A673 (cell line): ENCODE results near the gene PXDN. TPM values are rescaled to one million over a fixed set of nuclear protein-coding genes. Genes with fewer than 3 reads are reported as not detected.
A peak's percentile ranks its signal among the peaks of the same experiment; 100 is the strongest.

ENCODE experiments used
- BruUV-seq: library from RNA; stranded (reverse); fragments of 400-500 nt; replicated peaks from 2 replicates; lab custom pipeline; 2021; lab: Mats Ljungman, UMichigan
- CTCF ChIA-PET: fragments of 300-600 bp; sonication (Branson Sonifier 250); formaldehyde crosslinking; loops from one replicate; lab custom pipeline; 2022; ENCODE audit warnings: antibody characterized with exemption; lab: Charles Lee
- POLR2A ChIA-PET: fragments of 300-600 bp; sonication (Branson Sonifier 250); formaldehyde crosslinking; loops from one replicate; lab custom pipeline; 2022; ENCODE audit warnings: antibody characterized with exemption; ENCODE audit not compliant: low non-redundant PET; lab: Charles Lee
- DNase-seq: peaks from one replicate; pipeline ENCODE4 v3.0.0-alpha.2; 2015; ENCODE audit warnings: low spot score
- H3K27ac ChIP-seq: fragments of 200-600 bp; sonication (generic); 2 replicates; pipeline ENCODE4 v1.5.1; 2016; ENCODE audit warnings: mixed run types, low read depth, mild to moderate bottlenecking, mixed read lengths, antibody characterized with exemption, low read length; ENCODE audit not compliant: poor library complexity, severe bottlenecking
- H3K27me3 ChIP-seq: fragments of 200-600 bp; sonication (generic); replicated peaks from 2 replicates; pipeline ENCODE4 v1.6.1; 2017; ENCODE audit warnings: mixed run types, low read depth, mild to moderate bottlenecking, mixed read lengths, antibody characterized with exemption, low read length; ENCODE audit not compliant: insufficient read depth, poor library complexity
- H3K36me3 ChIP-seq: fragments of 200-600 bp; sonication (generic); 2 replicates; pipeline ENCODE4 v1.6.1; 2016; ENCODE audit warnings: mixed run types, mild to moderate bottlenecking, mixed read lengths, antibody characterized with exemption, low read length; ENCODE audit not compliant: insufficient read depth, poor library complexity, severe bottlenecking
- H3K4me1 ChIP-seq: fragments of 200-600 bp; sonication (generic); 2 replicates; pipeline ENCODE4 v1.6.1; 2017; ENCODE audit warnings: mixed run types, mild to moderate bottlenecking, mixed read lengths, antibody characterized with exemption, low read length; ENCODE audit not compliant: insufficient read depth, poor library complexity, severe bottlenecking
- H3K4me3 ChIP-seq: fragments of 200-600 bp; sonication (generic); 2 replicates; pipeline ENCODE4 v1.5.1; 2016; ENCODE audit warnings: low read depth, mixed run types, mild to moderate bottlenecking, mixed read lengths, low read length; ENCODE audit not compliant: poor library complexity, severe bottlenecking
- H3K9me3 ChIP-seq: fragments of 200-600 bp; sonication (generic); 2 replicates; pipeline ENCODE4 v1.6.1; 2016; ENCODE audit warnings: mixed run types, low read depth, mild to moderate bottlenecking, mixed read lengths, antibody characterized with exemption, low read length; ENCODE audit not compliant: poor library complexity, severe bottlenecking
- EZH2 ChIP-seq: fragments of 200-600 bp; sonication (generic); IDR thresholded peaks from 2 replicates; pipeline ENCODE4 v1.6.1; 2017; ENCODE audit warnings: borderline replicate concordance, low read depth, mild to moderate bottlenecking, mixed read lengths, antibody characterized with exemption, low read length; ENCODE audit not compliant: poor library complexity, severe bottlenecking
- intact Hi-C: fragments of 100-400 bp; cut with micrococcal nuclease; formaldehyde crosslinking; loops from one replicate; pipeline ENCODE4 v1.10.0; 2022; ENCODE audit not compliant: unreplicated experiment
- total RNA-seq: library from RNA; stranded (reverse); gene quantifications from 2 replicates; pipeline ENCODE4 v1.2.3, GENCODE V29; 2021
- TF ChIP-seq, protein P1 (sequence below): fragments of 300-800, 200-600 bp; sonication (generic); conservative IDR thresholded peaks from 2 replicates; pipeline ENCODE4 v1.5.1; 2017; ENCODE audit warnings: low read depth, mild to moderate bottlenecking, antibody characterized with exemption, low read length, moderate library complexity, mixed read lengths

Gene PXDN
- total RNA-seq, 1 experiment from 2014 or later, result 162 TPM

DNA sequence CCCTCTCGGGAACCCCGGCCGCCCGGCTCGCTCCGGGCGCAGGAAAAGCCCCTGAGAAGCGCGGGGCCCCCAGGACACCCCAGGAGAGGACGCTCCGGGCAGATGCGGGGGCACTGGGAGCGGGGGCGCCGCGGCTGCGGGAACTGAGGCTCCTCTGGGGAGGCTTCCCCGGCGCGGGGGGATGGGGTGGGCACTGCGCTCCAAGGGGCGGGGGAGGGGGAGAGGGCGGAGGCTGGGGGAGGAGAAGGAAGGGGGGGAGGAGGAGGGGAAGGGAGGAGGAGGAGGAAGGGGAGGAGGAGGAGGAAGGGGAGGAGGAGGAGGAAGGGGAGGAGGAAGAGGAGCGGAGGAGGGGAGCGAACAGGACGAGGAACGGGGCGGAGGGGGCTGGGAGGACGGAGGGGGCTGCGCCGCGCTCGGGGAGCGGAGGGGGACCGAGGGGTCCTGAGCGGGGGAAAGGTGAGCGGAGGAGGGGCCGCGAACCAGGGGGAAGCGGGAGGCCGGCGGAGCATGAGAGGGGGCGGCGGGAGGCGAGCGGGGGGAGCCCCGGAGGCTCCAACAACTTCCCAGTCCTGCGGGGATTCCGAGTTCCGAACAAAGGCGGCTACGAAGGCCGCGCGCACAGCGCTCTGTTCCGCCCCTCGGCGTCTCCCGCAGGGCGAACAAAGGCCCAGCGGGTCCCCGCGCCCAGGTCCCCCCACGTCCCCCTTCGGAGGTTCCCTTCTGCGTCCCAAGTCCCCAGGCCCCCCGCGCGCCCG, 742 bp downstream of the PXDN start:
- H3K4me3 ChIP-seq, result peak overlapping the region; percentile 95
- H3K36me3 ChIP-seq, result peaks cover 4% of the 10 kb centered on the region
- peak overlapping the region; percentile 87 for H3K27ac ChIP-seq
- ChIA-PET POLR2A (no interaction called here), CTCF (no interaction called here)
- DNase-seq, result peak; percentile 74
- H3K9me3 ChIP-seq, result no peaks in the 10 kb centered on the region
- H3K4me1 ChIP-seq, result peaks cover 30% of the 10 kb centered on the region
- TF ChIP-seq EZH2, result no peak
- TF ChIP-seq, protein P1, sequence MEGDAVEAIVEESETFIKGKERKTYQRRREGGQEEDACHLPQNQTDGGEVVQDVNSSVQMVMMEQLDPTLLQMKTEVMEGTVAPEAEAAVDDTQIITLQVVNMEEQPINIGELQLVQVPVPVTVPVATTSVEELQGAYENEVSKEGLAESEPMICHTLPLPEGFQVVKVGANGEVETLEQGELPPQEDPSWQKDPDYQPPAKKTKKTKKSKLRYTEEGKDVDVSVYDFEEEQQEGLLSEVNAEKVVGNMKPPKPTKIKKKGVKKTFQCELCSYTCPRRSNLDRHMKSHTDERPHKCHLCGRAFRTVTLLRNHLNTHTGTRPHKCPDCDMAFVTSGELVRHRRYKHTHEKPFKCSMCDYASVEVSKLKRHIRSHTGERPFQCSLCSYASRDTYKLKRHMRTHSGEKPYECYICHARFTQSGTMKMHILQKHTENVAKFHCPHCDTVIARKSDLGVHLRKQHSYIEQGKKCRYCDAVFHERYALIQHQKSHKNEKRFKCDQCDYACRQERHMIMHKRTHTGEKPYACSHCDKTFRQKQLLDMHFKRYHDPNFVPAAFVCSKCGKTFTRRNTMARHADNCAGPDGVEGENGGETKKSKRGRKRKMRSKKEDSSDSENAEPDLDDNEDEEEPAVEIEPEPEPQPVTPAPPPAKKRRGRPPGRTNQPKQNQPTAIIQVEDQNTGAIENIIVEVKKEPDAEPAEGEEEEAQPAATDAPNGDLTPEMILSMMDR, result no peak
- intact Hi-C loops, result loop anchor here (2.0 to 5.0 kb wide), 2 partner anchors 36 to 151 kb away; no protein-coding TSS in a partner anchor
- no TSS peak for BruUV-seq
- no peaks in the 10 kb centered on the region for H3K27me3 ChIP-seq

DNA sequence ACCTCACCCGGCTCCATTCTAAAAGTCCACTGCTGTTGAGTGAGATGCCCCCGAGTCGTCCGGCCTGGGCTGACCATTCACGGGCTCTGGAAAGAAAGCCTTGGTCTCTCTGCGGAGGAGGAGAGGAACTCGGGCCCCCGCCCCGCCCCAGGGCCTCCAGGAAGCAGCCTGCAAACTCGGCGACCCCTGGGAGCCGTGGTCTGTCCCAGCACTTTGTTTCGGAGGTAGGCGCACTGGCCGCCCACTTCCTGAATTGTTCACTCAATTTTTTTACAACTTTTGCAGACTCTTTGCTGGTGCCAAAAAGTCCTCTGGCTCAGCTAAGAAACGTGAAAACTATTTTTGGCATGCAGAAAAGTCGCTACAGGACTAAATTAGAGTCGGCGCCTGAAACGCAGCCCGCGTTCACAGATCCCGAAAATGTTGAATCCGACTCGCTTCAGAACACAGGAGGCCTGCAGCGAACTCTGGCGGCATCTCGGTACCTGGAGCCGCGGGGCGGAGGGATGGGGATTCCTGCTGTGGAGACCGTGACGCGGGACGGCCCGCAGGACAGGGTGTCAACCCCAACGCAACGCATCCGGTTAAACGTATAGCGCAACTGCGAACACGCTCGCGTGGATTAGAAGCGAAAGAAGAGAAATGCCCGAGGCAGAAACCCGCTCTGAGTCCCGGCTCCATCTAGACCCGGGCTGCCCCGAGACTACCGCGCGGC, 1.5 kb downstream of the PXDN start:
- no peaks in the 10 kb centered on the region for H3K9me3 ChIP-seq
- no peaks in the 10 kb centered on the region for H3K27me3 ChIP-seq
- CTCF ChIA-PET, result interaction anchor here (1.4 kb wide), 1 partner anchor 8 kb away, joined by 4 read pairs; no protein-coding TSS in a partner anchor
- peaks cover 30% of the 10 kb centered on the region for H3K4me1 ChIP-seq
- H3K4me3 ChIP-seq, result peak overlapping the region; percentile 95
- peak; percentile 92 for DNase-seq
- no TSS peak for BruUV-seq
- POLR2A ChIA-PET, result no interaction called here
- TF ChIP-seq, protein P1, result peak; percentile 76
- TF ChIP-seq EZH2, result no peak
- intact Hi-C loops, result loop anchor here (5.0 kb wide), 1 partner anchor 36 kb away; no protein-coding TSS in a partner anchor
- peak overlapping the region; percentile 87 for H3K27ac ChIP-seq
- H3K36me3 ChIP-seq, result peaks cover 4% of the 10 kb centered on the region

DNA sequence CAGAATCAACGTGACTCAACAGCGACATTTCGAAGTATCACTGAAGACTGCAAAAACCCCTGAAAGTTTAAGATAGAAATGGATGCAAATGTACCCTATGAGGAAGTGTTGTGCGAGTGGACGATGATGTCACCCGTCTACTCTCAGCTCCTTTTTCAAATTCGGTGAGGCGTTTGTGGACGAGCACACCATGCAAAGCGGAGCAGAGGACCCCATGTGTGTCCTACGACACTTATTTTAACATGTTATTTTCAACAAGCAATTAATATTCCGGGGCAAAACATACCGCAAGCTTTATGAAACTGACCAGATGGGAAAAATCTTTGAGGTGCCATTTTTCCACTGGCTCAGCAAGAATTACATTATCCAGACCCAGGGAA, 2.0 kb downstream of the PXDN start:
- BruUV-seq, result TSS peak; percentile 58
- ChIA-PET CTCF (interaction anchor here (1.4 kb wide), 1 partner anchor 9 kb away, joined by 4 read pairs; no protein-coding TSS in a partner anchor), POLR2A (no interaction called here)
- DNase-seq, result no peak
- H3K4me3 ChIP-seq, result peak overlapping the region; percentile 95
- H3K27me3 ChIP-seq, result no peaks in the 10 kb centered on the region
- H3K9me3 ChIP-seq, result no peaks in the 10 kb centered on the region
- intact Hi-C loops, result loop anchor here (5.0 kb wide), 1 partner anchor 35 kb away; no protein-coding TSS in a partner anchor
- TF ChIP-seq, protein P1, result no peak
- TF ChIP-seq EZH2, result no peak
- peaks cover 30% of the 10 kb centered on the region for H3K4me1 ChIP-seq
- peak overlapping the region; percentile 87 for H3K27ac ChIP-seq
- H3K36me3 ChIP-seq, result peaks cover 4% of the 10 kb centered on the region
